ENCODE measurements around the gene LRRC28.

GRCh38 chr15:99268431-99268830 lies 17.1 kb downstream of the LRRC28 start:
- no peak for TF ChIP-seq ZNF274 (IDR thresholded peaks at IDR 0.05; ENCODE audit: low read length)
- no peak for TF ChIP-seq ZNF274 (tag by site-specific recombination; IDR thresholded peaks at IDR 0.05; ENCODE audit: borderline replicate concordance)
- no peak for TF ChIP-seq ZBTB7A (tag by site-specific recombination; IDR thresholded peaks at IDR 0.05; ENCODE audit: low read depth)
- no peak for TF ChIP-seq ZNF621 (tag by site-specific recombination; IDR thresholded peaks at IDR 0.05)
- no peak for TF ChIP-seq CTCF (tag by site-specific recombination; IDR thresholded peaks at IDR 0.05)
- no peak for TF ChIP-seq ZNF48 (tag by site-specific recombination; IDR thresholded peaks at IDR 0.05)
- no peak for TF ChIP-seq ZNF777 (tag by site-specific recombination; IDR thresholded peaks at IDR 0.05; ENCODE audit: borderline replicate concordance)
- no peak for TF ChIP-seq ZNF138 (tag by site-specific recombination; IDR thresholded peaks at IDR 0.05; ENCODE audit: borderline replicate concordance)
- TF ChIP-seq REST (tag by site-specific recombination; IDR thresholded peaks at IDR 0.05): no peak
- no peak for TF ChIP-seq ZNF658 (tag by site-specific recombination; IDR thresholded peaks at IDR 0.05)
- TF ChIP-seq ZNF654 (tag by site-specific recombination; IDR thresholded peaks at IDR 0.05; ENCODE audit: low read depth): no peak
